HG02642 (cell line): ENCODE data around the gene SH3PXD2B.

Source experiments
- ATAC-seq: cut with Tn5 transposase; IDR thresholded peaks from one replicate; pipeline ENCODE4 v1.9.1; 2021; ENCODE audit warnings: mild to moderate bottlenecking; ENCODE audit not compliant: unreplicated experiment, poor library complexity

Gene SH3PXD2B

GRCh38 chr5:172455087-172455381 lies 709 bp upstream of the SH3PXD2B start:
- no peak for ATAC-seq

- ATAC-seq: no peak
Observed at GRCh38 chr5:172453986-172454357, 353 bp downstream of the SH3PXD2B start.

- no peak for ATAC-seq
Observed at GRCh38 chr5:172453206-172453985, 929 bp downstream of the SH3PXD2B start.

GRCh38 chr5:172452398-172453205 lies 1.7 kb downstream of the SH3PXD2B start:
- ATAC-seq: no peak

- no peak for ATAC-seq
Observed at GRCh38 chr5:172451771-172452197, 2.5 kb downstream of the SH3PXD2B start.

GRCh38 chr5:172450861-172451695 lies 3.2 kb downstream of the SH3PXD2B start:
- no peak for ATAC-seq

- ATAC-seq: no peak
Observed at GRCh38 chr5:172450453-172450852, 3.9 kb downstream of the SH3PXD2B start.

GRCh38 chr5:172448999-172449398 lies 5.3 kb downstream of the SH3PXD2B start:
- ATAC-seq: no peak

GRCh38 chr5:172447646-172448365 lies 6.5 kb downstream of the SH3PXD2B start:
- ATAC-seq: no peak

GRCh38 chr5:172446336-172447051 lies 7.8 kb downstream of the SH3PXD2B start:
- no peak for ATAC-seq

GRCh38 chr5:172445866-172446265 lies 8.5 kb downstream of the SH3PXD2B start:
- no peak for ATAC-seq

- no peak for ATAC-seq
Observed at GRCh38 chr5:172444626-172445365, 9.5 kb downstream of the SH3PXD2B start.

GRCh38 chr5:172444110-172444510 lies 10.2 kb downstream of the SH3PXD2B start:
- ATAC-seq: no peak

- ATAC-seq: no peak
Observed at GRCh38 chr5:172443441-172444109, 10.8 kb downstream of the SH3PXD2B start.

- ATAC-seq: no peak
Observed at GRCh38 chr5:172442592-172442991, 11.7 kb downstream of the SH3PXD2B start.

GRCh38 chr5:172441262-172441751 lies 13.0 kb downstream of the SH3PXD2B start:
- no peak for ATAC-seq

GRCh38 chr5:172440486-172440885 lies 13.8 kb downstream of the SH3PXD2B start:
- no peak for ATAC-seq

GRCh38 chr5:172439785-172440477 lies 14.4 kb downstream of the SH3PXD2B start:
- ATAC-seq: no peak
